EL (cell line): Measurements from ENCODE around the gene TRIM40.

Source experiments
- DNase-seq: peaks from one replicate; pipeline ENCODE4 v3.0.0-alpha.2; 2016

The TRIM40 gene

GRCh38 chr6:30135757-30136156 lies at the start of gene TRIM40:
Gene TRIM40, plus strand, starts transcription at chr6:30136140. Its CDS starts 897 bp downstream, at chr6:30137037.
- DNase-seq = no peak

GRCh38 chr6:30087876-30088275 lies 48.1 kb upstream of the TRIM40 start:
- no peak for DNase-seq

DNA sequence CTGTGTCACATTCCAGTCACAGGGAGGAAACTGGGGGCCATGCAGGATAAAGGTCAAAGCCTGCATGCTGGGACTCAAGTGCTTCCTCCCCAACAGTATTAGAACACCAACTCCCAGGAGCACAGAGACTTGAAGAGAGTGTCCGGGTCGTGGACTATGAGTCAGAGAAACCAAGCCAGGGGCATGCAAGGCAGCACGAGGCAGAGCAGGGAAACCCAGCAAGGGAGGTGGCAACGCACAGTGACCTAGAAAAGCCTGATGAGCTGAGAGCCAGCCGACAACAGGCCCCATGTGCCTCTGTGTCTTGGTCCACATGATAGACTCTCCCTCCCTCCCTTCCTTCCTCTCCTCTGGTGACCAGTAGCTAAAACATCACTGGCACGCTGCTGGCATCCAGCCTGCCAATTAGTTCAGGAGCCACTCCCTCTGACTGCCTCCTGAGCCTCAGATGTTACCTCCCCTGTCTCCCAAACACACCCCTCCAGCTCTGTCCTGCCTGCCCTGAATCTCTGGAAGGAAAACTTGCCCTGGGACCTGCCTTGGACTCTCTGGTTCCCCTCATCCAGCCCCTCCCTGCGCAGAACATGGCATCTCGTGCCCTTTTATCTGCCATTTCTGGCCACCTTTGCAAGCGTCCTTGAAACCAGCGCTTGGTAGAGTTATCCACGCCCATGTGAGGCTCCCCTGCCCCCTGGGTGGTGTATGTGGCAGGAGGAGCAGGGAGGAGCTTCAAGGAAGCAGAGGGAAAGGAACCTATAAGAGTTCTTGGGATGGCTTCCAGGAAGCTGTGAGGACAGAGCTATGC lies 44.2 kb upstream of the TRIM40 start:
- DNase-seq = peak; percentile 92

DNA sequence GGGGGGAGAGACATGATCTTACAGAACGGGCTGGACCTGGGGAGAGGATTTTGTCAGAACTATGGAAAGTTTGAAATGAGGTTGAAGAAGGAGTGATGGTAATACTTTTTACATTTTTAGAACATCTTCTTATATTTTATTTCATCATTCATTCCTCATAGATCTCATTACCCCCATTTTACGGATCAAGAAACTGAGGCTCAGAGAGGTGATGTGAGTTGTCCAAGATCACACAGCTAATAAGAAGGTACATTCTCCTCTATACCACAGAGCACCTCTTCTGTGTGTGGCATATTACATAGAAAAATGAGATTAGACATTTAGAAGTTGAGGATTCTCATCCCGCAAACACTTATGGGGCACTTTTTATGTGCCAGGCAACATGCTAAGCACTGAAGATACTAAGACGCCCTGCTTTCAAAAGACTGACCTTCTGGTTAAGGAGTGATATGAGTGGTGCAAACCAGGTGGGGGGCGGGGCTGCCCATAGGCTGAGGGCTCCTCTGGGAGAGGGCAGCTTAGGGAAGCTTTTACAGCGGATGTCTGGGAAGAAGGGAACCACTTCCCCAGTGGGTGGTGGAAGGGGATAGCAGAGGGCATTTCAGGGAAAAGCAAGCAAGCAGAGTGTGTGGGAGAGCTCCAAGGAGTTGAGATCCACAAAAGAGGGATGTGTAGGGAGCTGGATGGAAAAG lies 42.9 kb upstream of the TRIM40 start:
- DNase-seq = no peak

DNA sequence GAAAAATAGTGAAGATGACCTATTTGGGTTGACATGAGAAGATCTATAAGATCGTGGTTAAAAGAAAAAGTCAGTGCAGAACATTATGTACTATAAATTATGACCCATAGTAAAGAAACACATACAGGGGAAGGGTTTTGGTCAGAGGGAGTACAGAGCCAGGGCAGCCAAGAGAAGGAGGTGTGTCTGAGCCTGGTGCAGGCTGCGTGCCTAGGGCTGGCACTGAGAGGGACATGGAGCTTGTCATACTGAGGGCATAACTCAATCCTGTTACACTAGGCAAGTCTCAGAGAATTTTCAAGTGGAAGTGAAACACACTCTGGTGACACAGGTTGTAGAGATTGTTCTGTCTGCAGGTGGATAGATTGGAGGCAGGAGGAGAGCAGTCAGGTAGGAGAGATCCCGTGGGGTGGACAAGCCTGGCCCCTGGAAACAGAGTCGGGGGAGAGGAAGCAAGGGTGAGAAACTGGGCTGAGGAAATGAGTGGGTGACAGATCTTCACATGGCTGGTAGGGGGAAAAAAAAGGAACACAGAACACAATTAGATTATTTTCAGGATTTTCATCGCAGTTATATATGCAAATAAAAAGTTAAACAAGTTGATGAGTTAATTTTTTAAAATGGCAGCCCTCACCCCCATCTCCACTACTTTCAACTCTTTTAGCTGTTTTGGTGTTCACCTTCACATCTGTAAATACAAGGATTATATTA lies 41.8 kb upstream of the TRIM40 start:
- no peak for DNase-seq

DNA sequence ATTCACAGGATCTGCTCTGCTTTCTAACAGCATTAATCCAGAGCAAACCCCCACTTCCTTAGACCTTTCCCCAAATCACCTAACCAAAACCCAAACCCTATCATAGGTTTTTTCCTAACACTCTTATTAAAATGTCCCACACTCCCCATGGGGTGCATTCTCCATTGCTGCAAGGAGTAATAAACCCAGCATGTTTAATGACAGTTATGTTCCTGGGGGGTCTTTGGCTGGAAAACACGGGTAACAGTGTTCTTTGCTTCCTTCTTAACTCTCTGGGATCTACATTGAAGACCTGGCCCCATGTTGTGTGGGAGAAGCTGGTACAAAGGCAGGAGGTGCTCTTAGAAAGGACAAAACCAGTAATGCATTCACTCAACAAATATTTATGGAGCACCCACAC lies 39.1 kb upstream of the TRIM40 start:
- DNase-seq = no peak

DNA sequence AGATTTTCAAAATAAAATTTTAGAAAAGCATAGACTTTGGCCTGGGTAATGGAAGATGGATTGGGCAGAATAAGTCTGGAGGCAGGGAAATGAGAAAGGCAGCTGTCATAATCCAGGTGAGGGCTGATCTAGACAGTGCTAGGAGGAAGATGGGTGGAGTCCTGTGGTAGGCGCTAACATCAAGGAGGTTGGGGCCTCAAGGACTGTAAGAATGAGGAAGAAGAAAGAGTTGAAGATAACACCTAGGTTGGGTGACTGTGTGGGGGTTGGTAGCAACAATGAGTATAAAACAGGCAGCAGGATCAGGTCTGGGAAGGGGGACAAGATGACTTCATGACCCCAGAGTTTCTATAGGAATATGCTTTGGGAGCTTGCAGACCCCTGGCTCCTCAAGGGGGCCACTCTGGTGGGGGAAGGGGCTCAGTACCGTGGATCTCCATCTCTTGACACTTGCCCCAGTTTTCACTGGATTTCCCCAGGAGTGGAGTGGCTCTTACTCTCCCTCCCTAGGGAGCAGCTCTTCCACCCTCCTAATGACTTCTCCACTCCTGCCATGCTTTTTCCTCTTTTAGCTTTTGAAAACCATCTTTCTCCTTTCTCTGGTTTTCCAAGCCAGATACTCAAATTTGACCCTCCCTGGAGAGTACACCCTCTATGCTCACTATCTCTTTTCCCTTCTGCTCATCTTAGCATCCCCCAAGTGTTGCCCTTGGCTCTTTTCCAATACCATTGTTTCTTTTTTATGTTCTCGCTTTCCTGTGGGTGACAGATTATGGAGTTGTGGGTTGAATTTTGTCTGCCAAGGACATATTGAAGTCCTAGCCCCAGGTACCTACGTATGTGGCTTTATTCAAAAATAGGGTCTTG lies 37.8 kb upstream of the TRIM40 start:
- no peak for DNase-seq

DNA sequence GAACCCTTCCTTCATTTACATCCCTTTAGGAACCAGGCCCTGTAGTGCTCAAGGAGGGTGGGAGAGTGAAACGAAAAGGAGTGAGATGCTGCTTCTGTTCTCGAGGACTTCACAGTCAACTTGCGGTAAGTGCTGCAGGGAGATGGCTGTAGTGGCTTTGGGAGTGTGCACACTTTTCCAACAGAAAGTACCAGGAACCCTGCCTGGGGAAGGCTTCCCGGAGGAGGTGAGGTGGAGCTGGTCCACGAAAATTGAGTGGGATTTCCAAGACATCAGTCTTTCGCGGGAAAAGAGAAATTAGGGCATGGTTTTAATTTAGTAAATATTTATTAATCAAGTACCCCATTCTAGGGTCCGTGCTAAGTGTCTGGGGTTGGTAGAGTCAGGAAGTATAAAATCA lies 35.8 kb upstream of the TRIM40 start:
- DNase-seq = no peak

DNA sequence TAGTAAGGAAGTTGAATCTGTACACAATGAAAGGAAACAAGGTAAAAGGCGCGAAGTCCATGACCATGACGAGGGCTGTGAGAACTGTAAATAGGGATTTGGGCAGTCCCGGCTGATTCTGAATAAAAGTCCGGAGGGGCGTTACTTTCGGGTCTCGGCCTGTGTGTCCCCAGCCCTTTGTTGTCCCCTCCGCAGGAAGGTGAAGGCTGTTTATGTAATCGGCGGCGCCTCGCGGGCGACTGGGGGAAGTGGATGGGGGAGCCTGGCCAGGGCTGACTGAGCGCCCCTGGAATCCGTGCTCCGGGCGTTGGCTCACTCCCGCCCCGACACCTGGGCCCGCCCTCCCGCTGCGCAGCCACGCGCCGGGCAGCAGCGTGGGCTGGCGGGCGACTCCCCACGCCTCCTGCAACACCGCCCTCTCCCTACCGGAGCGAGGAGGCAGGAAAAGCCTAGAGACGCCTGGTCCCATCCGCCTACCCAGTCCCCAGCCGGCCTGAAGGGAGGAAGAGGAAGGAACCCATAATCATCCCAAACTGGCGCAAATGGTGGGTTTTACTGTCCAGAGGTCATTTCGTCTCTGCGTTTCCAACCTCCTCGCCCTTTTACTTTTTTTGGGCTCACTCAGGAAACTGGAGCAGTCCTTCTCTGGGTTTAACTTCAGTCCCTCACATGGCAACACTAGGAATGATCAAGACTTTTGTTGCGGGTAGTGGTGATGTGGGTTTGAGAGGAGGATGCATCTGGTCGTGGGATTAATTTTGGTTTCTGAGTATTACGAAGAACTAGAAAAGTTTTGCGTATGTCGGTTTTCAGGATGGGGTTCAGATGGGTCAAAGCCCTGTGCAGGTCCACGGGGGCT lies 35.1 kb upstream of the TRIM40 start:
- DNase-seq = peak; percentile 30

GRCh38 chr6:30101444-30102413 lies 34.2 kb upstream of the TRIM40 start:
- peak; percentile 89 for DNase-seq

GRCh38 chr6:30102414-30102969 lies 33.4 kb upstream of the TRIM40 start:
- DNase-seq = peak; percentile 21

GRCh38 chr6:30102970-30103871 lies 32.7 kb upstream of the TRIM40 start:
- DNase-seq = peak; percentile 92

GRCh38 chr6:30103872-30104179 lies 32.1 kb upstream of the TRIM40 start:
- DNase-seq = no peak

DNA sequence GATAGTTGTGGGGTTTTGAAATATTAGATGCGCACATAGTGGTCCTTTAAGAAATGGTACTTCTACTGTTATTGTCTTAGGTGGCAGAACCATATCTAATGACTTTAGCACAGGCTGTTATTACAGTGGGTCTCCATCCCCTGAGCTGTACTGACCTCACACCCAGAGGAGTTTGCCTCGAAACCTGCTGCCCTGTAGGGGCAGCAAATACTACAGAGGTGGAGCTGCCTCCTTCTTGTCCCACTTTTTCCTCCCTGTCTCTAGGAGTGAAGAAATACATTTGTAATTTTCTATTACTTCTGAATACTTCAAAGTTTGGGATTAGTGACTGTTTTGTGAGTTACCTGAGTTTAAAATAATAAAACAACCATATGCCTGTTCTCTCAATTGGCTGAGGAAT lies 31.3 kb upstream of the TRIM40 start:
- no peak for DNase-seq

DNA sequence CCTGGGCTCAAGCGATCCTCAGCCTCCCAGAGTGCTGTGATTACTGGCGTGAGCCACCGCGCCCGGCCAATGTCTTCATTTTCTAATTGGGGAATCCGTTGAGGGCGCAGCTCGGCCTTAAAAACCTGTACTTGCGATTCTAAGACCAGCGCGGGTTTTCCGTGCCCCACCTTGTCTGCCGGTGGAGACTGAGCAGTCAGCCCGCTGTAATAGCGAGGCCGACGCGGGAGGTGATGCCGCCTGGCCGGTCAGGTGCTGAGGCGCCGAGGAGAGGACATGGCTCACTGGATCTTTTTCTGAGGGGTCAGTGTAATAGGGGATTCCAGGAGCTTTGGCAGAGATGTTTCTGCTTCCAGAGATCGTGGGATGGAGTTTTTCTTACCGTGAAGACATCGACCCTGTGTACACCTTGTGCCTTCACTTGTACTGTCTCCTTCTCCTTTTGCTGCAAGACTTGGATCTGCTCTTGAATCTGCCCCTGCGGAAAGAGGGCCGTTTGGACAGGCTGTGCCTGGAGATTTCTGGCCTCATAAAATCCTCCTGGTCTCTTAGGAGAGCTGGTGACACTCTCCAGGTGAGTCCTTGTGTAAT lies 24.6 kb upstream of the TRIM40 start:
- no peak for DNase-seq

DNA sequence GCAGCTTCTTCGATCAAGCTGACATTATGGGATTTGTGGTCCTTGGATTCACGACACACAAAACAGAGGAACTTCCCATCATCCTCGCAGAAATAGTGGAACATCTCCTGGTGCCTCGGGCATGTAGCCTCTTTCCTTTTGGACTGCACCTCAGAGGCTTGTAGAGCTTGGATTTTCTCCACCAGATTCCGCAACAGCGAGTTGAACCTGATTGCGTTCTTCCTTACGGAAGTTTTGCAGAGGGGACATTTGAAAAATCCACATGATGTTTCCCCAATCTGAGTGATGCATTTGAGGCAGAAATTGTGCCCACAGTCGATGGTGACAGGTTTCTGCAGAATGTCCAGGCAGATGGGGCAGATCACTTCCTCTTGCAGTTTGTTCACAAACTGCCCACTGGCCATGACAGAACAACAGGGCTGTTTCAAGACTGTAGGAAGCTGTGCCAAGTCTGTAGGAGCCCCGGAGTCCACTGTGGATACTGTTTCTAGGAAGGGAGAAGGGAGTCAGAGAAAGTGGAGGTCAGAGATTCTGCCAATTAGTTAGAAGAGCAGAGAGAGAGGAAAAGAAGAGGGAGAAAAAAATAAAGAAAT lies 23.4 kb upstream of the TRIM40 start:
- no peak for DNase-seq

- DNase-seq = no peak
These were observed 22.8 kb upstream of the TRIM40 start, which contains the start of gene TRIM31 for GRCh38 chr6:30113003-30113759. Gene TRIM31, minus strand, starts transcription at chr6:30113090. Its CDS starts 285 bp downstream, at chr6:30112805.

GRCh38 chr6:30113841-30114240 lies 22.1 kb upstream of the TRIM40 start:
- DNase-seq = no peak
